HAP-1 (cell line): ENCODE data around the gene ZBTB7C.

Experiments used
- DNase-seq, 2 experiments: peaks; one replicate each; pipeline ENCODE4 v3.0.0-alpha.2; 2016 to 2020; ENCODE audit warnings: low spot score in 2 of 2
- H3K27me3 ChIP-seq: fragments of 250-450 bp; sonication (Bioruptor Pico); 2 replicates; pipeline ENCODE4 v1.5.1; 2020; ENCODE audit warnings: low read depth, mild to moderate bottlenecking, moderate library complexity
- H3K36me3 ChIP-seq: fragments of 250-450 bp; sonication (Bioruptor Pico); replicated peaks from 2 replicates; pipeline ENCODE4 v1.5.1; 2020; ENCODE audit warnings: mild to moderate bottlenecking
- H3K4me1 ChIP-seq: fragments of 250-450 bp; sonication (Bioruptor Pico); 2 replicates; pipeline ENCODE4 v1.5.1; 2020; ENCODE audit warnings: mild to moderate bottlenecking
- H3K4me3 ChIP-seq: fragments of 250-450 bp; sonication (Bioruptor Pico); 2 replicates; pipeline ENCODE4 v1.5.1; 2020; ENCODE audit warnings: mild to moderate bottlenecking, moderate library complexity
- H3K9me3 ChIP-seq: fragments of 250-450 bp; sonication (Bioruptor Pico); 2 replicates; pipeline ENCODE4 v1.5.1; 2020; ENCODE audit warnings: mild to moderate bottlenecking, moderate library complexity
- in situ Hi-C: fragments of 300-500 bp; cut with MboI; formaldehyde crosslinking; loops from 3 replicates; pipeline ENCODE4 v1.14.3; 2020; ENCODE audit warnings: low sequenced_read_pairs, inconsistent platforms, mixed read lengths

The ZBTB7C gene

DNA sequence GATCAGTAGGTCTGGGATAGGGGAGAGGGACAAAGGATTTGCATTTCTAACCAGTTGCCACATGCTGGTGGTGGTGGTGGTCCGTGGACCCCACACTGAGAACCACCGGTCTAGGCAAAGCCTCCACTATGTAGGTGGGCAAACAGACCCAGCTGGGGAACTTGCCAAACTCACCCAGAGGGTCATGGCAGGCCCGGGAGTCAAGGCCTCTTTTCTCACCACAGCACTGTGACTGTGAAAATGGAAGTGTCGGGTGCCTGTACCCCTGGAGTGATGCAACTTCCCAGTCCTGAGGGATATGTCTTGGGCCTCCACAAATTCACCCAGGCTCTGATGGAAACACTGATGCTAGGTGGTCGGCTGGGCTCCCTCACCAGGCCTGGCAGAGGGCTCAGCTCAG is 377.5 kb downstream of the ZBTB7C start:
- Histone ChIP-seq H3K36me3 (no peaks in the 10 kb centered on the region), H3K4me3 (no peak overlapping the region), H3K27me3 (no peaks in the 10 kb centered on the region), H3K4me1 (no peaks in the 10 kb centered on the region), H3K9me3 (no peaks in the 10 kb centered on the region)
- in situ Hi-C loops, result loop anchor here (5.0 kb wide), 1 partner anchor 411 kb away; no protein-coding TSS in a partner anchor
- no peak for DNase-seq

DNA sequence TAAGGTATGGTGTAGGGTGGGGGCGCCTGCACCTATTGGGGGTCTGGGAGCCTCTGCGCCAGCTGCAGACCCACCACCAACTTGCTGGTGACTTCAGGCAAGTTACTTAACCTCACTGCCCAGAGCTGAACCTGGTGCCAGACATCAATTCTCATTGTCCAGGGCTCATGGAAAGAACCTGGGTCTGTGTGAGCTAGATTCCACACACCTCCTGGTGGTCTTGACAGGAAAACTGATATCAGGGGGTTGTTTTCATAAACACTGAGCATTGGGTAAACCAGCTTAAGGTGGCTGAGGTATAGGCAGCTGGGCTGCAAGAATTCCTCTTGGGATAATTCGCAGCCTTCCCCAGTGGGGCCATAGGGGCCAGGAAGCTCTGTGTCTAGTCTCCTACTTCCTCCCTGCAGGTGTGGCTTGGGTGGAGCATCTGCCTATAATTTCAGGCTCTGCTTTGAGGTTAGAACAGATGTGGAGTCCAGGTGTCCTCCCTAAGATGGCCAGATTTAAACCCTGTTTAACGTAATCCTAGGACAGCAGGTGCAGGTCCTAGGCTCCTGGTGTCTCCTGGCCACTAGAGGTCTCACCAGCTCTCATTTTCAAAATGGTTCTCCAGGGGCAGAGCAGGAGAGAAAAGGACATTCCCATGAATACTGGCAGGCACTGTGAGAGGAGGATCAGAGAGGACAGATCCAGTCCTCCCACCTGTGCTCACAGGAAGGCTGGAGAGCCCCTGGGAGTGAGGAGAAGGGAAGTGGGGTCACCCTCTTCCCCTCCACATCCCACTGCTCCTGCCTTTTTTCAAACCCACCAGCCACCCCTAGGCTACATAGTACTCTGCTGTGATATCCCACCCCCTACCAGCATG is 378.3 kb downstream of the ZBTB7C start:
- in situ Hi-C loops, result loop anchor here (5.0 kb wide), 1 partner anchor 411 kb away; no protein-coding TSS in a partner anchor
- no peaks in the 10 kb centered on the region for H3K4me1 ChIP-seq
- peak; percentile 69 to 73 for DNase-seq

DNA sequence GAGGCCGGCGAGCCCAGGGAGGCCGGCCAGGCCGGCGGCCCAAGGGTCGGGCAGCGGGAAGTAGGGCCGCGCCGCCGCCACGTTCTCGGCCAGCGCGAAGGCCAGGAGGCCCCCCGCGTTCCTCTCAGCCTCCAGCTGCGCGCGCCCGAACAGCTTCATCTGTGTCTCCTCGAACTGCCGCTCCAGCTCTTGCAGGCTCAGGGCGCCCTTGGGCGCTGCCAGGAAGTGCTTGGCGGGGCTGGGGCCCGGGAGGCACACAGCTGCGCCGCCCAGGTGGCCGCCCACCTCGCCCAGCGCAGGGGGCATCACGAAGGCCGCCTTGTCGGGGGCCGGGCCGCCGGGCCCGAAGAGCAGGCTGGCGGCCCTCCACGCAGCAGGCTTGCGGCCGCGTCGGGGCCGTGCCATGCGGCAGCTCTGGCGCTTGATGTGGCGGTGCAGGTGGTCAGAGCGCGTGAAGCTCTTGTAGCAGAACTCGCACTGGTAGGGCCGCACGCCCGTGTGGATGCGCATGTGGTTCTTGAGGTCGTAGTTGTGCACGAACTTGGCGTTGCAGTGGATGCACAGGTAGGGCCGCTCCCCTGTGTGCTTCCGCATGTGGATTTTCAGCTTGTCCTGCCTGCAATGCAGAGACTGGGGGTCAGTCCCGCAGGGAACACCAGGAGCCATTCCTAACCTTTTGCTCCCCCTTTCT is 379.7 kb downstream of the ZBTB7C start:
- in situ Hi-C loops, result no loop called here
- no peaks in the 10 kb centered on the region for H3K4me1 ChIP-seq

More for the DNA sequence above, 378.3 kb downstream of the ZBTB7C start:
- Histone ChIP-seq H3K4me3 (no peak overlapping the region), H3K27me3 (no peaks in the 10 kb centered on the region), H3K36me3 (no peaks in the 10 kb centered on the region), H3K9me3 (no peaks in the 10 kb centered on the region)

DNA sequence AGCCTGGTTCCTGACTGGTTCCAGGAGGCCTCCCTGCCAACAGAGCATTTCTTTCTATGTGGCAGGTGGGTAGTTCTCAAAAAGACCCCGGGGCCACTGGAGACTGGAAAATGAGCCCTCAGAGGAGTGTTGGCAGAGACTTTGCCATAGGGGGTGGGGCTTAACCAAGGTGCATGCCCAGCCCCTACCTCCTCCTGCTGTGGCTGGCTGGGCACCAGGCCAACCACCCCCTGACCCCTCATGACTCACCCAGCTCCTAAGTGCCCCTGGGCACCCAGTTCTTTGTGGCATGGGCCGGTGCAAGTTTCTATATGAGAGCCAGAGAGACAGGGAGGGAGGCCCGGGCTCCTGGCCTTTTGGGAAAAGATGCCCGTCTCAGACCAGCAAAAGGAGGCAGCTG is 380.5 kb downstream of the ZBTB7C start:
- Histone ChIP-seq H3K27me3 (no peaks in the 10 kb centered on the region), H3K4me1 (no peaks in the 10 kb centered on the region), H3K9me3 (no peaks in the 10 kb centered on the region), H3K36me3 (no peaks in the 10 kb centered on the region), H3K4me3 (no peak overlapping the region)
- in situ Hi-C loops, result no loop called here
- no peak for DNase-seq

More for the DNA sequence above, 379.7 kb downstream of the ZBTB7C start:
- no peak for DNase-seq
- Histone ChIP-seq H3K9me3 (no peaks in the 10 kb centered on the region), H3K4me3 (no peak overlapping the region), H3K27me3 (no peaks in the 10 kb centered on the region), H3K36me3 (no peaks in the 10 kb centered on the region)

DNA sequence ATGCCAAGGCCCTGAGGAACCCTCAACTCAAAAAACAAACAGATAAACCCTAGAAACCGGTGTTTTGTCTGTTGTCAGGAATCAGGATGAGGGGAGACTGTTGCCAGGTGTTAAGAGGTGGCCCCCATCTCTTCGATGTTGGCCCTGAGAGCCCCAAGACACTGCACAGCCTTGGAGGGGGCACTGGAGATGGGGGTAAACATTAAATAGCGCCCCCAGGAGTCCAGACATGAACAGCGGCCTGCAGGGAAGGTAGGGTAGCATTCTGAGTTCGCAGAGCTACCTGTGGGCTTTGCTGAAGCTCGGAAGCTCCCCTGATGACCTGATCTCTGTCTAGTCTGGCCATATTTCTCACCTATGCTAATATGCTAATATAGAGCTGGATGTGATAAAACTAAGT is 381.1 kb downstream of the ZBTB7C start:
- Histone ChIP-seq H3K36me3 (no peaks in the 10 kb centered on the region), H3K27me3 (no peaks in the 10 kb centered on the region), H3K4me3 (no peak overlapping the region), H3K9me3 (no peaks in the 10 kb centered on the region), H3K4me1 (no peaks in the 10 kb centered on the region)
- in situ Hi-C loops, result no loop called here
- DNase-seq, result no peak

DNA sequence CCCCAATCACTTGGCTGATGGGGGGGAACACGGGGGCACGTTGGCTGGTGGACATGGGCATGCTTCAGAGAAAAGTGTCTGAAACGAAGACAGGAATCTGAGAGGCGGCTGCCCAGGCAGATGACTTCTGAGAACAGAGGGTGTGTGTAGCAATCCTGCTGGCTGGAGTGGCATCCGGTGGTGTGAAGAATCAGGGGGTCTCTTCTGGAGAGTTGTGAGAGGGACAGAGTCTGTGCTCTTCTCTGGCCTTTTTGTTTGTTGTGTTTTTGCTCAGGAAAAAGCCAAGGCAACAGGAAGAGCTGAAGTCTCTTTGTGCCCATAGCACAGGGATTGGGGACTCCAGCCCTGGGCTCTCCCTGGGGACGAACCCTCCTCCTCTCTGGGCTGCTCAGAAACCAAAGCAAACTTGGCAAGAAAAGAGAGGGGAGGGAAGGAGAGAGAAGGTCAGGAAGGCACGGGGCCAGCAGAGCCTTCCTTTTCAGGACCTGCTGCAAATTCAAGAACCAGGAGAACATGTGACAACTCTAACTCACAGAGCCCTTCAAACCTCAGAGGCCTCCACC is 381.7 kb downstream of the ZBTB7C start:
- Histone ChIP-seq H3K4me3 (no peak overlapping the region), H3K9me3 (no peaks in the 10 kb centered on the region), H3K36me3 (no peaks in the 10 kb centered on the region), H3K4me1 (no peaks in the 10 kb centered on the region), H3K27me3 (no peaks in the 10 kb centered on the region)
- DNase-seq, result no peak
- in situ Hi-C loops, result no loop called here

DNA sequence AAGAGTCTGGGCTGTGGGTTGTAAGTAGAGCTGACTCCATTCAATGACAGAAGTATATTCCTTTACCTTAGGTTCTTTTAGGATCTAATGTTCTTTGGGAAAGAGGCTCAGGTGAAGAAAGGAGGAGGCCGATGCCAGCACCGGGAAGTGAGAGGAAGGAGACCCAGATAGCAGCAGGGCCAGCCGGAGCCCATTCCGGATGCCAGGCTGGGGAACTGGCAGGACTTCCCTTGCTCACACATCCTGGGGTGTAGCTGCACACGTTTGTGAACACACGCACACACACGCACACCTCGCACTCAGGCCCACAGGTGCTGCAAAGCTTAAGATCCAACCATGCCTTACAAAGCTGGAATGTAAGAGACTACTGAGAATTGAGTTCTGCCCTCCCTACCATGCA is 383.0 kb downstream of the ZBTB7C start:
- DNase-seq, result no peak
- in situ Hi-C loops, result no loop called here
- Histone ChIP-seq H3K4me3 (no peak overlapping the region), H3K36me3 (no peaks in the 10 kb centered on the region), H3K4me1 (no peaks in the 10 kb centered on the region), H3K9me3 (no peaks in the 10 kb centered on the region), H3K27me3 (peaks cover 3% of the 10 kb centered on the region; the same call in 1 of the 2 replicates)

DNA sequence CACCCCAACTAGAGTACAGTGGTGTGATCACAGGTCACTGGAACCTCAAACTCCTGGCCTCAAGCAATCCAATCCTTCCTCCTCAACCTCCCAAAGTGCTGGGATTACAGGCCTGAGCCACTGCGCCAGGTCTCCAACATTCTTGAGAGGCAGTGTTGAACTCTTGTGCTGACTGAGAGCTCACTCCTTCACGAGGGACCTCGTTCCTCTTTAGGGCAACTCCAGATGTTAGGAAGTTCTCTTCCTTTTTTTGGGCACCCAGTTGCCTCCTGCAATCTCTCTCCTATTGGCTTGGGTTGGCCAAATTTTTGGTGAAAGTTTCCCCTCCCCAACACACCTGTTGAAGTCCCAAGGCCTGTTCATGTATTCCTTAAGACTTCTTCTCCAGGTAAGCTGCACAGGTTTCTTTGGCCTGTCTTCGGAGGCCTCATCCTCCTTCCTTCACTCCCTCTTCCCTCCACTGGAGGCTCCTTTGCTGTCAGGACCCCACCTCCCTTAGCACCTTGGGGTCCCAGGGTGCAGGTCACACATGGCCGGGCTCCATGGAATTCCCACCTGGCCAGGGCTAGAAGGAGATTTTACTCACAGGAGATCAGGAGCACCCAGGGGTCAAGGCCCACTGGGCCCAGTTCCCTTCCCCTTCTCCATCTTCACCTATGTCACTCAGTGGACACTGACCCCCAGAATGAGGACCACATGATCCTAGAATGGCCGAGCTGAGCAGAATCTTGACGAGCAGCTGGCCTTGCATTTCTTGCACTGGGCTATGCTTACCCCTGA is 384.1 kb downstream of the ZBTB7C start:
- peaks cover 8% of the 10 kb centered on the region; the same call in 1 of the 2 replicates for H3K27me3 ChIP-seq
- no peak overlapping the region for H3K4me3 ChIP-seq
- DNase-seq, result no peak
- H3K4me1 ChIP-seq, result no peaks in the 10 kb centered on the region
- no peaks in the 10 kb centered on the region for H3K9me3 ChIP-seq
- in situ Hi-C loops, result loop anchor here (5.0 kb wide), 1 partner anchor 253 kb away; no protein-coding TSS in a partner anchor
- no peaks in the 10 kb centered on the region for H3K36me3 ChIP-seq

DNA sequence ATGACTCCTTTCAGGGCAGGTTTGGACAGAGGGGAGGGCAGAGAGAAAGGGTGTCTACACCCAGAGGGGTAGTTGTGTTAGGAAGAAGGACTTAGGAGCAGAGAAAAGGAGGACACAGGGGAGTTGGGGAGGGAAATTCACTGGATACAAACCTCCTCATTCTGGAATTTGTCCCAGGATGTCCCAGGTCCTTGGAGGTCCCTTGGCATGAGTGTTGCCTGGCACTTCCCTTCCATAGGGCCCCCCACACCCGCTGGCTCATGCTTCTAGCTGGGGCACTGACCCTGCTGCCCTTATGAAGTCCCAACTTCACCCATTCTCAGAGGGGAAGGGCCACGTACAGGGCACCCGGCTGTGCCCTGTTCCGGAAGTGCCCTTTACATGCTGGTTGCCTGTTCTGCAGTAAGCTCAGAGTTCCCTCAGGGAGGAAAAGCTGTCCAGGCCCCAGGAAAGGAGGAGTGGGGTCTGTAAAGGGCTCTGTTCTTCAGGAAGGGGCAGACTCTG is 385.1 kb downstream of the ZBTB7C start:
- Histone ChIP-seq H3K27me3 (peaks cover 8% of the 10 kb centered on the region; the same call in 1 of the 2 replicates), H3K9me3 (no peaks in the 10 kb centered on the region), H3K36me3 (no peaks in the 10 kb centered on the region), H3K4me3 (no peak overlapping the region), H3K4me1 (no peaks in the 10 kb centered on the region)
- in situ Hi-C loops, result loop anchor here (5.0 kb wide), 1 partner anchor 252 kb away; no protein-coding TSS in a partner anchor
- no peak for DNase-seq

DNA sequence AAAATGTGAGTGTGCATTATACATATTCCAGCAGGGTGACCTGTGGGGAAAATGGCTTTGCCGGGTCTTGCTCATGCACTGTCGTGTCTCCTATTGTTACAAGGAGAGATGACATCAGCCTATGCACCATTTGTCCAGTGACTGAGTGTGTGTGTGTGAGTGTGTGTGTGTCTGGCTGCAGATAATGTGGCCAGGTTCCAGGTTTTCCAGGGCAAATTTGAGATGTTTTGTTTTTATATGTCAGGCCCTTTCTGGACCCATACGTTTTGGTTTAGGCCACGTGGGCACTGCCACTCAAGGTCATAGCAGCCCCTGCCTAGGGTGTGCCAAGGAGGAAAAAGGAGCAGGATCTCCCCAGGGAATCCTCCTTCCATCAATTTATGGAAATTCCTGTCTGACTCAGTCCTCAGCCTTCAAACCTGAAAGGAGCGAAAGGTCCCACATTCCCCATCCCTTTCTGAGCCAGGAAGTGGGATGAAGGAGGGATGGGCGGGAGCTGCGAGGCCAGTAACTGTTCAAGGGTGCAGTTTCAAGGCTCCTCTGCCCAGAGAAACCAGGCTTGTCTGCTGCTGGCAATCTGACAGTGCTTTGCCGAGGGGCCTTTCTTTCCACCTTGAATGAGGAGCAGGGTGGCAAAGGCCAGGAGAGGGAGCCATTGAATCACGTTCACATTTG is 385.7 kb downstream of the ZBTB7C start:
- Histone ChIP-seq H3K36me3 (no peaks in the 10 kb centered on the region), H3K4me1 (no peaks in the 10 kb centered on the region), H3K27me3 (peaks cover 8% of the 10 kb centered on the region; the same call in 1 of the 2 replicates), H3K9me3 (no peaks in the 10 kb centered on the region), H3K4me3 (no peak overlapping the region)
- DNase-seq, result peak in 1 of 2 experiments; percentile 57
- in situ Hi-C loops, result loop anchor here (5.0 kb wide), 1 partner anchor 251 kb away; no protein-coding TSS in a partner anchor

DNA sequence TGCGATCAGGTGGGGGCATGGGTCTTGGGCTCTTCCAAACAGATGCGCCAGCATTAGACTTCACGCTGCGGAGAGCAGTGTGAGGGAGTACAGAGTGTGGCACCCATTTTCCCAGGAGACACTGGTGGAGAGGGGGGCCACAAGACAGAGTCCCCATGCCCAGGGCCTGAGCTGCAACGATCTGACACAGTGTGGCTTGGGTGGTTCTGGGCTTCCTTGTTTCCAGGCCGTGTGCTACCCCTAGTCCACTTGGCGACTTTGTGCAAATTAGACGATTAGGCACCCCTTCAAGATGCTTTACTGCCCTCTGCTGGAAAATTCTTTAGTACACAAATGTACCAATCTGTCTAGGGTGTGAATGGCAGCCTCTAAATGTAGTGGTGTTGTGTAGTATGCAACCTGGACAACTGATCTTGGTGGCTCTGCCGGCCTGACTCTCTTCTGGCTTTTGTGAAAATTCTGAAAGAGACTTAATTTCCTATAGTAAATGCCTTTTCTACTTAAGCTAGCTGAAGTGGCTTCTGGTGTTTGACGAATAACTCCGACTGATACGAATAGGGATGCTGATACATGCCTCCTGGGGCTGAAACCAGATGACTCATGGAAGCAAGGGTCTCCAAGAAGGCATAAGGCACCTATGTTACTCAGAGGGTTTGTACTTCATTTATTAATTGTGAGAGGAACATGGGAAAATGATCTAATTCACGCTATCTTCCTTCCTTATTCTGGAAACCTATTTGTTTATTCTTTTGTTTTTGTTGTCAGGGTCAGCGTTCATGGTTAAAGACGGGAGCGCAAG is 386.5 kb downstream of the ZBTB7C start:
- no peak overlapping the region for H3K4me3 ChIP-seq
- no peaks in the 10 kb centered on the region for H3K36me3 ChIP-seq
- H3K27me3 ChIP-seq, result peaks cover 8% of the 10 kb centered on the region; the same call in 1 of the 2 replicates
- H3K9me3 ChIP-seq, result no peaks in the 10 kb centered on the region
- in situ Hi-C loops, result loop anchor here (5.0 kb wide), 1 partner anchor 250 kb away; no protein-coding TSS in a partner anchor
- peak; percentile 50 to 70 for DNase-seq
- H3K4me1 ChIP-seq, result no peaks in the 10 kb centered on the region

DNA sequence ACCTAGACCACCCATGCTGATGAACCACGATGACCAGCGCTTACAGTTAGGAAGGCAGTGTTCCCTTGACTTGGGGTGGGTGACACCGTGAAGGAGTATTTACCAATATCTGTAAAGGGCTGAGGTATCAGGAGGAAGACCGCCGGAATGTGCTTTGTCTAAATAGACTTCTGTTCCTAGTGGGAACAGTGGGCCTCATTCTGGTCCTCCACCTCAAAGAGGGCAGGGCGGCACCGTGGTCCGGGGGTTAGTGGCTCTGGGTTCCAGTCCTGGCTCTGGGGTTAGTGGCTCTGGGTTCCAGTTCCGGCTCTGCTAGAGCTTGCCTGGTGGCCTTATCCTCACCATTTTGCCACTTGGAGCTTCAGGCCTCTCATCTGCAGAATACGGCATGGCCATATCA is 387.2 kb downstream of the ZBTB7C start:
- Histone ChIP-seq H3K27me3 (peaks cover 8% of the 10 kb centered on the region; the same call in 1 of the 2 replicates), H3K9me3 (no peaks in the 10 kb centered on the region), H3K36me3 (no peaks in the 10 kb centered on the region), H3K4me1 (no peaks in the 10 kb centered on the region), H3K4me3 (no peak overlapping the region)
- in situ Hi-C loops, result loop anchor here (5.0 kb wide), 1 partner anchor 250 kb away; no protein-coding TSS in a partner anchor
- DNase-seq, result no peak
